Caco-2 (cell line): ENCODE data around the gene SEC11C. TPM values are rescaled to one million over a fixed set of nuclear protein-coding genes. Genes with fewer than 3 reads are reported as not detected.
A peak's percentile ranks its signal among the peaks of the same experiment; 100 is the strongest.

Experiments used
- Bru-seq: library from RNA; stranded (reverse); fragments of 400-500 nt; gene quantifications from one replicate; lab custom pipeline; 2021; lab: Mats Ljungman, UMichigan
- BruChase-seq, 2 experiments: library from RNA; stranded (reverse); fragments of 400-500 nt; gene quantifications; one replicate each; lab custom pipeline; 2021; lab: Mats Ljungman, UMichigan
- BruUV-seq: library from RNA; stranded (reverse); fragments of 400-500 nt; replicated peaks from 2 replicates; lab custom pipeline; 2021; lab: Mats Ljungman, UMichigan
- CTCF ChIA-PET: fragments of 300-600 bp; sonication (Branson Sonifier 250); formaldehyde crosslinking; loops from one replicate; lab custom pipeline; 2022; ENCODE audit warnings: antibody characterized with exemption; lab: Charles Lee
- POLR2A ChIA-PET: fragments of 300-600 bp; sonication (Branson Sonifier 250); formaldehyde crosslinking; loops from one replicate; lab custom pipeline; 2022; ENCODE audit warnings: antibody characterized with exemption; lab: Charles Lee
- DNase-seq, 2 experiments: peaks; one replicate each; pipeline versions ENCODE4 v3.0.0 to v3.0.0-alpha.2; 2020 to 2022
- H3K27me3 ChIP-seq: replicated peaks from 2 replicates; pipeline ENCODE4 v1.6.0; 2011; ENCODE audit warnings: low read length; ENCODE audit not compliant: control insufficient read depth, insufficient read depth
- H3K36me3 ChIP-seq: 2 replicates; pipeline ENCODE4 v1.5.1; 2011; ENCODE audit warnings: low read length; ENCODE audit not compliant: control insufficient read depth, insufficient read depth
- H3K4me1 ChIP-seq: fragments of 250-450 bp; sonication (Bioruptor Pico); 2 replicates; pipeline ENCODE4 v1.5.1; 2020; ENCODE audit warnings: mild to moderate bottlenecking
- H3K4me3 ChIP-seq: 2 replicates; pipeline ENCODE4 v1.5.1; 2011; ENCODE audit warnings: low read depth, mild to moderate bottlenecking, control low read depth, low read length
- H3K9me3 ChIP-seq: fragments of 250-450 bp; sonication (Bioruptor Pico); 2 replicates; pipeline ENCODE4 v1.5.1; 2020; ENCODE audit warnings: mild to moderate bottlenecking, moderate library complexity
- H3K27ac Mint-ChIP-seq: one replicate; pipeline ENCODE4 v1.8.0; 2022; ENCODE audit warnings: mixed read lengths; ENCODE audit not compliant: unreplicated experiment
- H3K27me3 Mint-ChIP-seq: one replicate; pipeline ENCODE4 v1.8.0; 2022; ENCODE audit warnings: mixed read lengths; ENCODE audit not compliant: insufficient read depth, unreplicated experiment
- H3K36me3 Mint-ChIP-seq: one replicate; pipeline ENCODE4 v1.8.0; 2022; ENCODE audit warnings: mild to moderate bottlenecking, mixed read lengths; ENCODE audit not compliant: insufficient read depth, unreplicated experiment
- H3K4me1 Mint-ChIP-seq: one replicate; pipeline ENCODE4 v1.8.0; 2022; ENCODE audit warnings: low read depth, mixed read lengths; ENCODE audit not compliant: unreplicated experiment
- H3K4me3 Mint-ChIP-seq: one replicate; pipeline ENCODE4 v1.8.0; 2022; ENCODE audit warnings: mild to moderate bottlenecking, moderate library complexity, mixed read lengths; ENCODE audit not compliant: unreplicated experiment
- H3K9me3 Mint-ChIP-seq: one replicate; pipeline ENCODE4 v1.8.0; 2022; ENCODE audit warnings: mixed read lengths; ENCODE audit not compliant: unreplicated experiment
- CTCF ChIP-seq, 2 experiments: fragments of 200-600 bp in 1 of 2; IDR thresholded peaks; 1 replicate in 1 of 2; 2 replicates in 1 of 2; pipeline versions ENCODE4 v1.5.1 to v1.8.0; 2011 to 2022; ENCODE audit warnings: antibody characterized with exemption in 1 of 2, control low read depth in 1 of 2, inconsistent platforms in 1 of 2, low read depth in 1 of 2, low read length in 1 of 2, mild to moderate bottlenecking in 1 of 2, moderate library complexity in 1 of 2; ENCODE audit not compliant: insufficient read depth in 1 of 2, severe bottlenecking in 1 of 2, unreplicated experiment in 1 of 2
- intact Hi-C: fragments of 100-400 bp; cut with micrococcal nuclease; formaldehyde crosslinking; loops from one replicate; pipeline ENCODE4 v1.10.0; 2022; ENCODE audit not compliant: unreplicated experiment
- long read RNA-seq: library from polyadenylated mRNA; stranded (forward); transcript quantifications from one replicate; pipeline ENCODE4 v2.0.0, GENCODE V29; 2022
- total RNA-seq: library from RNA; stranded (reverse); gene quantifications from 2 replicates; pipeline ENCODE4 v1.2.3, GENCODE V29; 2022

The SEC11C gene
- 32.3 and 36.1 TPM in 2 replicates for total RNA-seq
- percentile 60 among the genes with signal in this experiment for Bru-seq, nascent RNA
- BruChase-seq, experiment 1, labeled RNA remaining after a 2-hour chase = percentile 57 among the genes with signal in this experiment
- percentile 60 among the genes with signal in this experiment for BruChase-seq, experiment 2, labeled RNA remaining after a 6-hour chase
- long read RNA-seq, transcript SEC11C-204 (6 exons, 1,202 nt) = major isoform, 31 of 35 reads
- long read RNA-seq, partial matches to known transcripts = 0 of 35 reads
- long read RNA-seq, other reads (novel, unspliced or antisense) = 1 of 35 reads

GRCh38 chr18:59139615-59140301 is at the start of gene SEC11C:
Gene SEC11C, plus strand, starts transcription at chr18:59139884. Its CDS starts 65 bp downstream, at chr18:59139949.
- no peaks in the 10 kb centered on the region for H3K4me1 ChIP-seq
- no peaks in the 10 kb centered on the region for H3K4me1 Mint-ChIP-seq

GRCh38 chr18:59090966-59091603 is 48.6 kb upstream of the SEC11C start:
- CTCF ChIA-PET = no interaction called here

More at GRCh38 chr18:59139615-59140301, at the start of gene SEC11C:
- POLR2A ChIA-PET = no interaction called here
- BruUV-seq = no TSS peak
- no peaks in the 10 kb centered on the region for H3K9me3 Mint-ChIP-seq
- H3K36me3 Mint-ChIP-seq = no peaks in the 10 kb centered on the region
- intact Hi-C loops = no loop called here
- peak within 1 kb of the TSS; percentile 76 for H3K4me3 Mint-ChIP-seq
- Histone ChIP-seq H3K27me3 (no peaks in the 10 kb centered on the region), H3K36me3 (no peaks in the 10 kb centered on the region), H3K9me3 (no peaks in the 10 kb centered on the region), H3K4me3 (peak within 1 kb of the TSS; percentile 67)
- peak; percentile 89 to 92 for DNase-seq
- H3K27me3 Mint-ChIP-seq = no peaks in the 10 kb centered on the region
- CTCF ChIA-PET = no interaction called here
- H3K27ac Mint-ChIP-seq = peak within 1 kb of the TSS; percentile 78
- no peak for TF ChIP-seq CTCF (IDR thresholded peaks at IDR 0.05; ENCODE audit: insufficient read depth in 1 of 2, low read depth in 1 of 2, low read length in 1 of 2, severe bottlenecking in 1 of 2, unreplicated experiment in 1 of 2)

More at GRCh38 chr18:59090966-59091603, 48.6 kb upstream of the SEC11C start:
- POLR2A ChIA-PET = no interaction called here
- DNase-seq = no peak
- Histone ChIP-seq H3K9me3 (no peaks in the 10 kb centered on the region), H3K4me3 (no peak overlapping the region), H3K4me1 (no peaks in the 10 kb centered on the region), H3K27me3 (no peaks in the 10 kb centered on the region), H3K36me3 (no peaks in the 10 kb centered on the region)
- Mint-ChIP-seq H3K9me3 (no peaks in the 10 kb centered on the region), H3K27ac (no peak overlapping the region), H3K4me1 (no peaks in the 10 kb centered on the region), H3K36me3 (no peaks in the 10 kb centered on the region), H3K4me3 (no peak overlapping the region), H3K27me3 (no peaks in the 10 kb centered on the region)
- BruUV-seq = no TSS peak
- intact Hi-C loops = no loop called here
- no peak for TF ChIP-seq CTCF (IDR thresholded peaks at IDR 0.05; ENCODE audit: insufficient read depth in 1 of 2, low read depth in 1 of 2, low read length in 1 of 2, severe bottlenecking in 1 of 2, unreplicated experiment in 1 of 2)
